Fibroblast of skin of scalp (primary cell): ENCODE data around the gene LAD1.

Experiments
- DNase-seq: peaks from one replicate; pipeline ENCODE4 v3.0.0-alpha.2; 2013

LAD1 gene

GRCh38 chr1:201418461-201418860 is 19.3 kb upstream of the LAD1 start:
- no peak for DNase-seq

DNA sequence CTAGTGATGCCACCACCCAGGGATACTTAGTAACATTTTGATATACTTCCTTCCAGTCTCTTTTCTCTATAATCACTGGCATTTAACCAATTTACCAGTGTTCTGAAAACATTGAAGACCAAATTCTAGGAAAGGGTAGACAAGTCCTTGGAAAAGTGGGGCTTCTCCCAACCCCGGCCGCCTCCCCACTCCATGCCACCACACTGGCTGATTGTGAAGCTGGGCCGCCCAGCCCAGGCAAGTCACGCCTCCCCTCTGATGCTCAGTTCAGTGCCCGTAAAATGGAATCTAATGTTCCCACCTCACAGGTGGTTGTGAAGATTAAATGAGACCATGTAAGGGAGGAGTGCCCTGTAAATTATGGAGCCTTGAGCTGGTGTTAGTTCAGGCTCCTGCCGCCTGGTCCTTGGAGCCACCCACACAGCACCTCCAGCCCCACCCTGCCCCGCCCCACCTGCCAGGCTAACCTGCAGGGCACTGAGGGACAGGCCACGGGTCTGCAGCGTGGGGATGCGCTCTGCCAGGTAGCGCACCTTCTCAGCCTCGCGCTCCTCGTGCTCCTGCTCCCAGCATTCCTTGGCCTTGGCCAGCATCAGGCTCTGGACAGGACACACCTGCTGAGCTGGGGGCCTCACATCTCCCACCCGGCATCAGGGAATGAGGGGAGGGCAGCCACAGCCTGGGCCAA is 15.1 kb upstream of the LAD1 start:
- DNase-seq, result no peak

DNA sequence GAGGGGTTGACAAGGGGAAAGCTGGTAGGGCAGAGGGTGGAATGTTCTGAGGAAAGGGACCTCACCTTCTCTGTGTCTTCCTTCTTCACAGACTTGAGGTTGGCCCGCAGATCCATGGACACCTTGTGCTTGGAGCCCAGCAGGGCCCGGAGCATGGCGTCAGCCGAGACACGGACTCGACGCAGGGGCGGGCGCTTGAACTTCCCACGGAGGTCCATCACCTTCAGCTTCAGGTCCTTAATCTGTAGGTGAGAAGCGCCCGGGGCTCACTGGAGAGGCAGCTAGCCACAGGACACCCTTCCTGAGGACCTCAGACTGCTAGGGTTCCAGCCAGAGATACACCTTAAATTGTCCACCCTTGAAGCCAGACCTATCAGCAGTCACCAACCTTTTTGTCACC is 12.2 kb upstream of the LAD1 start:
- no peak for DNase-seq

- no peak for DNase-seq
These were observed 10.3 kb upstream of the LAD1 start for GRCh38 chr1:201409440-201409839.

DNA sequence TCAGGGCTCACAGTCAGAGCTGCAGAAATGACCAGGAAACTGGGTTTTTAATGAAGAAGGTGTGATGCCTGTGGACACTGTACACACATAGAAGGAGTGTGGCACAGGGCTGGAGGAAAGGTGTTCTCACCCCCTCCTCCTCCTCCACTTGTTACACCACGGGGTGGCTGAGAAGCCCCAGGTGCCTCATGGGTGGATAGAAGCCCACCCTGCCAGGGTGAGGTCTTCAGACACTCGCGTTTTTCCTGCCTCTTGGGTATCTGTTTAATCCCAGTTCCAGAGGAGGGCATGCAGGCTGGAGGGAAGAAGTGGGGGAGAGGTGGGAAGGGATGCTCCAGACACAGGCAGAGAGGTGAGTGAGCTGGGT is 9.7 kb upstream of the LAD1 start:
- no peak for DNase-seq

GRCh38 chr1:201408176-201408833 is 9.2 kb upstream of the LAD1 start:
- DNase-seq, result peak; percentile 73

DNA sequence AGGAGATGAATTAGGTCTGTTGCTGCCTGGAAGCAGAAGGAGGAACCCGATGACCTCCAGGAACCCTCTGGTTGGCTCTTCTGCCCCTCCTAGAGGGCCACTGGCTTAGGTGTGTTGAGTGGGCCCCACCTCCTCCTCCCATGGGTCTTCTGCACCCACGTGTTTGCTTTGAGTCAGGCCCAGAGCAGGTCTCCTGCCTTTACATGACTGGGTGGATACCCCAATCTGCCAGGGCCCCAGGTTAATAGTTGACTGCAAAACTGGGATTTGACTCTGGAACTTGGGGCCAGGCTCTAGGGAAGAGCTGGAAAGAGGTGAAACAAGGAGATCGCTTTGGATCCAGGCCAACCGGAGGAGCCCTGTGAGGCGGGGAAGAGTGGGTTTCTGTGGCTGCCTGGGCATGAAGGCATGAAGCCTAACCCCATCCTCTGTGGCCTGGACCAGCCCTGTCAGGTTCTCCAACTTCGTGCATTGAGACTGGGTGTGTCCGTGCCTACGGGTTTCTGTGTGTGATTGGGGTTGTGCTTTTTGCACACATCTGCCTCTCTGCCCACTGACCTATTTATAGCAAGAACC is 7.8 kb upstream of the LAD1 start:
- no peak for DNase-seq

DNA sequence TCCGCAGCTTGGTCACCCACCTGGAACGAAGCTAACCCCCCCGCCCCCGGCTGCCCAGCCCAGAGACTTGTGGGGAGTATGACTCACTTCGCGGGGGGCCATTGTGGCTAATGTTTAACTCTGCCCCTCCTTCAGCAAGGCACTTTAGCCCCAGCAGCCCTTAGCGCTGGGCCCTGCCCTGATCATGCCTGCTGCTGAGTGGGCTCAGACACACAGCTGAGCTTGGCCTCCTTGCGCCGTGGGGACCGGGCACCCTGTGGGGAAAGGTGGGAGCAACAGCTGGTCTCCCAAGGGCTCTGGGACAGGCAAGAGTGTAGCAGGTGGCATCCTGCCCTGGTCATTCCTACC is 6.3 kb upstream of the LAD1 start:
- DNase-seq, result no peak

- no peak for DNase-seq
These were observed 5.8 kb upstream of the LAD1 start for GRCh38 chr1:201404722-201405483.

GRCh38 chr1:201404055-201404454 is 4.9 kb upstream of the LAD1 start:
- DNase-seq, result no peak

DNA sequence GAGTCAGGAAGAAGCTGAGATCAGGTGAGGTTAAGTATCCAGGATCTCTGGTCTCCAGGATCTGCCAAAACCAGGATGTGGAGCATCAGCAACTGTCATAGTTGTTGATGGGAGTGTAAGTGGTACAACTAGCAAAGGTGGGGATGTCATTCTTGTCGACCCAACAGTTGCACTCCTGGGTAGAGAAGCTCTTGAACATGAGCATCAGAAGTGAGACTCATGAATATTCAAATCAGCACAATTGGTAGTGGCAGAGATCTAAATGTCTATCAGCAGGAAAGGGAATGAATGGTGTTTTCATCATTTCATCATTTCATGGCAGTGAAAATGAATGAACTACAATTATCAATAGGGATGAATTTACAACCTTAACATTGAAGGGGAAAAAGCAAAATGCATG is 4.2 kb upstream of the LAD1 start:
- DNase-seq, result no peak

GRCh38 chr1:201401700-201402099 is 2.6 kb upstream of the LAD1 start:
- no peak for DNase-seq

- DNase-seq, result no peak
These were observed 1.7 kb upstream of the LAD1 start for GRCh38 chr1:201400852-201401230.

DNA sequence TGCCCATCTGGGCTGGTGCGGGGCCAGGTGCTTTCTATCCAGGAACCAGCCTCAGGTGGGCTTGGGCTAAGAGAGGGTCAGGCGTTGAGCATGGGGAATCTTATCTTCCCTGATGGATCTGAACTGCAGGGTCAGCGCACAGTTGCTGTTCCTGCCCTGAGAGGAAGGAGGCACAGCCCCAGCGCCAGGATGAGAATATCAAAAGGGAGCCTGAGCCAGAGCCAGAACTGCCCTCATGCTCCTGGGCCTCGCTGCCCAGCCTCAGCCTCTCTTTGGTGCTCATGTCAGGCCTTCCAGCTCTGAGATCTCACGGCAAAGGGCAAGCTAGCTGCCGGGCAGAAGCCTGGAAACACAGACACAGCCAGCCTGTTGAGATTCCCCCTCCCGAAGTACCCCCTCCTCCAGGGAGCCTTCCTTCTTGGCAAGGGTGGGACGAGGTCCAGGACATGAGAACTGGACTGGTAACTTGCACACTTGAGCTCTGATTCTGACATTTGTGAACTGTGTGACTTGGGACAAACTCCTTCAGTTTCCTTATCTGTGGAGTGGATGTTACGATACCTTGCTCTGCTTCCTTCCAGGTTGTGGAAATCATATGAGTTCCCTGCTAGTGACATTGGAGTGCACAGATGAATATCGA is 1.2 kb upstream of the LAD1 start:
- DNase-seq, result no peak

DNA sequence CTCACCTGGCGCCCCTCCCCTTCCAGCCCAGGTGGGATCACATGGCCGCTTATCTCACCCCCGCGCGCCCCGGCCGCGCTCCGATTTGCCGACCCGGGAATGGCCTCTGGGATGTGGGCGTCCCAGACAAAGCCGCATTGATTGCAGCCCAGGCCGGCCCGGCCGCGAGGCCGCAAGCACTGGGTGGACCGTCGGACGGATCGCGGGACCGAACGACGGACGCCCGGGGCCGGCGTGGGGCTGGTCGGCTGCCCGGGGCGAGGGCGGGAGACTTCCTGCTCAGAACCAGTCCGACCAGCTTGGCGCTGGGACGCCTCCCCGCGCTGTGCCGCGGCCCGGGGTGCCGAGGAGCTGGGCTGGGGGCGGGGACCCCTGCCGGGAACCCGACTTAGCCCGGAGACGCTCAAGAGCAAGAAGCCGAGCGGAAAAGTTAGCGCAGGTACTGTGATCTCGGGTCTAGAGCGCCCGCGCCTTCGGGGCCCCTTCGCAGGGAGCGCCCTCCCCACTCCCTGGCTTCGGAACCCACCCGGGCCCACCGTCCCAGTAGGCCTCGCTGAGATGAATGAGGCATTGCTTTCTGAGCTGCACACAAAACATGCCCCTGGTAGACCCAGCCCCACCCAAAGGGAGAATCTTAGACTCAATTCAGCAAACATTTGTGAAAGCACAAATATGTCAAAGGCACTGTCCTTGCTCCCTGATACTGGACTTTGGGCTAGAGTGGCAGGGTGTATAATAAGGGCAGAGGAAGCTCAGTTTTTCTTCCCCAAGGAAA is 415 bp upstream of the LAD1 start:
- DNase-seq, result no peak

DNA sequence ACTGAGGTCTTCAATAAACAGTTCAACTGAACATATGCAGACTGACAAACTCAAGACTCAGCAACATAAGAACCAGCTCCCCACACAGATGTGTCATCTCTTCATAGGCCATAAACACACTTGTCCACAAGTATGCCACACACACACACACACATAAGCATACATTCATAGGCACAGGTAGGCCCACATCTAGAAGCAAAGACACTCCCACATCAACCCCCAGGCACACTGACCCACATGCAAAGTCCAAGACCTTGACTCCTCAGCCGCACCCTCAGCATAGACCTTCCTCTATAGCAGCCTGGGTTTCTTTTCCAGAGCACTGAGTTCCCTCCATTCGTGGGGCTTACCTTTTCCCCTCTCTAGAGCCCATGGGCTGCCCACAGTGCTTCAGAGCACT is 1.4 kb downstream of the LAD1 start:
- no peak for DNase-seq

DNA sequence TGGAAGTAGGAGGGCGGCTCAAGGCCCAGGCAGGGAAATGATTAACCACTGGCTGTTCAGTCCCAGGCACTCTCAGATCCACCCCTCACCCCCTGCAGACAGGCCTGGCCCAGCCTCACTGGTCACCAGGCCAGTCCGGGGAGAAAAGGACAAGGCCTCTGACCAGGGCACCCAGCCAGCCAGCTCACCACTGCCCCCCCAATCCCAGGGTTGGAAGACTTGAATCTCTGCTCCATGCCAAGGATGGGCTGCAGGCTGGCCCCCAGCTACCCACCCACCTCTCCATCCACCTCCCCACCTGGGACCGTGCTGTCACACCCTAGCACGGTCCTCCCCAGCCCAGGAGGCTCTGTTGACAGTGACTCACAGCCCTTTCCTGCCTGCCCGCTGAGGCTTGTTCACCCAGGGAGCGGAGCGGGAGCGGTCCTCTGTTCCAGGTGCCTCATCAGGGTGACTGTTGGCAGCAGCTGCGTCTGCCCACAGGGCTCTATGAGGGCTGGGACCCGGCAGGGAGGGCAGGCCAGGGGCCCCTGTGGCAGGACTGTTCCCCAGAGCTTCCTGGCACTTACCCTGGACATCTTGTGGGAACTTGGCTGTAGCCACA is 2.2 kb downstream of the LAD1 start:
- no peak for DNase-seq

DNA sequence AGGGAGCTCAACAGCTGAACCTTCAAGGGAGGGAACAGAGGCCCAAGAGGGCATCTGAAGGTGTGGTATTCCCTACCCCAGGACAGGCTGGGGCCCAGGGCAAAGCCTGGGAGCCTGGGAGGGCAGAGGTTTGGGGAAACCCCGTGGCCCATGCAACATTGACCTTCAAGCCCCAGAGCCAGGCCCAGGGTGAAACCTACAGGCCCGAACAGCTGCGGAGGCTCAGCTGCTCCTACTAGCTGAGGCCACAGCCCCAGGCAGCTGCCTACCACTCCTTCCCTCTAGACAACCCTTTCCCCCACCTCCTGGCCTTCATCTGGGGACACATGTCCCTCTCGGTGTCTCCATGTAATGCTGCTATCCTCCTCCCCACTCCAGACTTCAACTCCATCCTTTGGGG is 3.2 kb downstream of the LAD1 start:
- no peak for DNase-seq

DNA sequence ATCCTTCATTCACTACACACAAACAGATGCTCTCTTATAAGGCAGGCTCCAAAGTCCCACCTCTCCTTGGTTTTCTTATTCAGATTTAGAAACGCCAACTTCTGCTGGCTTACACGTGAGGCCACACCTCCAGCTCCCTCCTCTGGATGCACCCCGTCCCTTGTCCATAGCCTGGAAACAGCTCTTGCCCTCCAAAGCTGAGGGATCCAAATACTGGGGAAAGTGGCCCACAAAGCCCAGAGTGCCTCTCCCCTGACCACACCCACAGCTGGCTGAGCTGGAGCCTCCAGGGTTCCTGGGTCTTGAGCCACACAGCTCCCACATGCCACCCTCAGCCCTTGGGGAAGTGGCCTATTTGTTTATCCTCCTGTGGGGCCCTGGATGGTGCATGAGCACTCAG is 4.5 kb downstream of the LAD1 start:
- DNase-seq, result no peak

- DNase-seq, result no peak
These were observed 6.0 kb downstream of the LAD1 start for GRCh38 chr1:201393076-201393475.

GRCh38 chr1:201391651-201392511 is 7.2 kb downstream of the LAD1 start:
- DNase-seq, result peak; percentile 12
